Measurements from ENCODE around the gene PARL.

DNA sequence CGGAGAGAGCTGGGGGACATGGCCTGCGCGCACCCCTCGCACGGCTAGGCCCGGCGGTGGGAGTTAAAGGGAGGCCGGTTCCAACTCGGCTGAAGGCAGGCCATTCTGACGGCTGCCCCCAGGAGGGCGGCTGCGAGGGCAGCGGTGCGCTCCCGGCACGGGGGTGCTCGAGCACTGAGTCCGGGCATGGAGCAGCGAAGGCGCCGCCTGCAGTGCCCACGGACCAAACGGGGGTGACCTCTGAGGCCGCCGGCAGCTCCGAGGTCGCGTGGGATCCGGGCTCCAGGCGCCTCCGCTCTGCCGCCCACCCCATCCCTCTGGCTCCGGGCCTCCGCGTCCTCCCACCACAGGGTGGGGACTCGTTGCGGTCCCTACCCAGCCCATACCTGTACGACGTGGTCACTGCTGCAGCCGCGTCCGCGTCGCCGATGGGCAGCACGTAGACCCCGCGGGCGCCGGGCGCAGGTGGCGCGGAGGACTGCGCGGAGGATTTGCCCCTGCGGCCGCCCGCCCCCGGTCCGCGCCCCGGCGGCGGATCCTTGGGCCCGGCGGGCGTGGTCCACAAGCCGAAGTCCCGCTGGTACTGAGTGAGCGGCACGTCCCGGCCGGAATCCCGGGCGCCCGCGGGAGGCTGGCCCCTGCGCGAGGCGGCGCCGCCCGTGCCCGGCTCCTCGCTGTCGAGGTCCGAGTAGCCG lies 59.8 kb downstream of the PARL start:
- TF ChIP-seq GATA3 (IDR thresholded peaks at IDR 0.05; ENCODE audit: low read depth, low read length), result no peak
- TF ChIP-seq GATA2 (IDR thresholded peaks at IDR 0.05; ENCODE audit: low read depth, low read length), result no peak
